Stimulated activated CD8-positive, alpha-beta memory T cell treated with anti-CD3 and anti-CD28 coated beads, Interleukin-4, amount 100 ng/mL, for 24 hours (primary cell): ENCODE data around the gene GALE.
"Not testable (repeated sequence)": the region's sequence is repeated elsewhere in the genome, so short reads cannot be mapped to it uniquely, and the experiment has no call there.

ENCODE experiments used
- DNase-seq: peaks from one replicate; pipeline ENCODE4 v3.0.0-alpha.2; 2020; ENCODE audit warnings: low read depth

Gene GALE

DNA sequence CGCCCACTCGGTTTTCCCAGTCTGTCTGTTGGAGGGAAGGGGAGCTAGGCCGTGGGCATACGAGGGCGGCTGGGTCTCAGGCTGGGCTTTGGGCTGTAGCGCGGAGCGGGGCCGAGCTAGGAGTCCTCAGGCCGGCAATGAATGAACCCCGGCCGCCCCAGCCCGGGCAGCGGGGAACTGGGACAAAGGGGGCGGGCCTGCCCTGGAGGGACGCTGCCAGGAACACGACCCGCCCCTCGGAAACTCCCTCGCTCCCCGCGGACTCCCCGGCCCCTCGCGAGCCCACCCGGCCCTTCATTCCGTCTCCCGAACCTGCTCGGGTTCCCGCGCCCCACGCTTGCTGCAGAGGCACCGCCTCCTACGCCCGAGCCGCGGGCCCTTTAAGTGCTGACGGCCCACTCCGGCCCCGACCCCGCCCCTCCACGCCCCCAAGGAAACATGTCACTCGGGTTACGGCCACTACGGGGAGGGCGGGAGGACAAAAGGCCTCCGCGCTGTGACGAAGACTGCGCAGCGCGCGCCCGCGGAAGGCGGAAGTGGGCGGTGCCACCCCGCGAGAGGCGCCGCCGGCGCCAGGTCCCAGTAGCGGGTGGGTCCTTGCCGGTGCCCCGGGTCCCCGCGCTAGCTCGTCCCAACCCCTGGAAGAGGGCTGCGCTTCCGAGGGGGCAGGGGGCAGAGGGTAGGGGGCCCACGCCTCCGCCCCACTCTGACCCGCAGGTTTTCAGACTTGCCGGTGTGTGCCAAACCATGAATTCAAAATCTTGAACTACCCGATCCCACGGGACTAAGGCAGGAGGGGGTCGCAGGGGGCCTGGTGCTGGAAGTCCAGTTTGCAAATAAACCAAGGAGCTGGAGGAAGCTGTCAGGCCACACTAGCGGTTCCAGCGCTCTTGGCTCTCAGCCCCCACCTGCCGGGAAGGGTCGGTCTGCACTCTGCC is at the start of gene GALE:
Gene GALE (minus strand): TSS at position 355 of the 938 bp plus-strand sequence. CDS start 1,747 bp downstream, outside the sequence.
- peak; percentile 97 for DNase-seq

DNA sequence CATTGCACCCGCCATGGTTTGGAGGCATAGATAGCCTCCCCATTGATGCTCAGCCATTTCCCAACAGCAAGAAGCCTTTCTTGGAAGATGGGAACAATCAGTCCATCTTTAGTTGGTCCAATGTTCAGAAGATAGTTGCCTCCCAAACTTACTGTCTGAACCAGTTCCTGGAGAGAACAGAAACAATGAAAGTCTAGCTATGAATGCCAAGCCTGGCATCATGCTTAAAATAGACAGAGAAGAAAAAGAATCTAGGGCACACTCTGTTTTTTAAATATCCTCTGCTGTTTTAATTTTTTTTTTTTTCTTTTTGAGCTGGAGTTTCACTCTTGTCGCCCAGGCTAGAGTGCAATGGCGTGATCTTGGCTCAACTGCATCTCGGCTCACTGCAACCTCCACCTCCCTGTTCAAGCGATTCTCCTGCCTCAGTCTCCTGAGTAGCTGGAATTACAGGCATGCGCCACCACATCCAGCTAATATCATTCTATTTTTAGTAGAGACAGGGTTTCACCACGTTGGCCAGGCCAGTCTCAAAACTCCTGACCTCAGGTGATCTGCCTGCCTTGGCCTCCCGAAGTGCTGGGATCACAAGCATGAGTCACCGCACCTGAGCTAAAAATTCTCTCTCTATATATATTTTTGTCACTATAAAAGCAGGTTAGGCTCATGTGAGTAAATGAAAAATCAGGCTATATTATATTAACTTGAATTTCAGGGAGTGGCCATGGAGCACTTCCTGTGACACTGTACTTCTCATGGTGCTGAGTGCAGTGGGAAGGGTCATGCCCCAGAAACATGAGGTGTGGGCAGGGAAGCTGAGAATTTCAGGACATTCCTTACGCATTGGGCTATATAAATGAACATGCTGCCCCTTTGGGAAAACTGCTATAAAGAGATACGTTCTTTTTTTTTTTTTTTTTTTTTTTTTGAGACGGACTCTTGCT is 48.4 kb upstream of the GALE start:
- no peak for DNase-seq

- DNase-seq = not testable (repeated sequence)
These were observed 47.0 kb upstream of the GALE start for GRCh38 chr1:23847482-23848095.

DNA sequence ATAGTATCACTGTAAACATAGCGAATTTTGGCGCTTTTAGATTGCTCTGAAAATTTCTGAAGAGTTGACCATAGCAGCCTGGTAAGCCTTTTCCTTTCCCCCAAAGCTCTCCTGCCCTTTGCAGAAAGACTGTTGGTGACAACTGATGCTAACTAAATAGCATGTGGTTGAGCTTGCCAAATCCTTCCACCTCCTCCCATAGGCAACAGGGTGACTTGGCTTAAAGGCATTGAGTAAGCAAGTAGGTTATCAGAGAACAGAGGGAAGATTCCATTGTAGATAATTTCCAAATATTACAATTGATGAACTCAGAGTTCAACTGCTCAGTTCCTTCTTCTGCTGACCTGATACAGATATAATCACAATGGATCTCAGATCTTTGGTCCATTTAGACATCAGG is 44.6 kb upstream of the GALE start:
- DNase-seq = no peak

- DNase-seq = no peak
These were observed 43.1 kb upstream of the GALE start for GRCh38 chr1:23843644-23844043.

DNA sequence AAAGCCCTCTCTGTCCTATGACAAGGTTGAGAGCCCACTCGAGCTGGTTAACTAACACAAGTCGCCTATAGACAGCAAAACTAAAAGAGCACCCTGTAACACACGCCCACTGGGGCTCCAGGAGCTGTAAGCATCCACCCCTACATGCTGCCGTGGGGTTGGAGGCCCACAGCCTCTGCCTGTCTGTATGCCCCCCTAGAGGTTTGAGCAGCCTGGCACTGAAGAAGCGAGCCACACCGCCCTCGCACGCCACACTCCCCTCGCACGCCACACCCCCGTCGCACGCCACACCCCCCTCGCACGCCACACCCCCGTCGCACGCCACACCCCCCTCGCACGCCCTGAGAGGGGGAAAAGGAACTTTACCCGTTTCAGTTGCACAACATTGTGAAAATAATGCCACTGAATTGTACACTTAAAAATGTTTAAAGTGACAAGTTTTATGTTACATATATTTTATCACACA is 37.9 kb upstream of the GALE start:
- DNase-seq = peak; percentile 54

- DNase-seq = no peak
These were observed 37.4 kb upstream of the GALE start for GRCh38 chr1:23837908-23838307.

DNA sequence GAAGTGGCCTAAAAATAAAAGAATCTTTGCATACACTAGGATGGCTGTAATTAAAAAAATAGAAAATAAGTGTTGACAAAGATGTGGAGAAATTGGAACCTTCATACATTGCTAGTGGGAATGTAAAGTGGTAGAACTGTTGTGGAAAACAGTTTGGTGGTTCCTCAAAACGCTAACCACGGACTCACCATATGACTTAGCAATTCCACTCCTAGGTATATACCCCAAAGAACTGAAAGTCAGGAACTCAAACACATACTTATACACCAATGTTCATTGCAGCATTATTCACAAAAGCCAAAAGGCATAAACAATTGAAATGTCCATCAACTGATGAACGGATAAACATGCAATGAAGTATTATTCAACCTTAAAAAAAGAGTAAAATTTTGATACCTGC is 35.5 kb upstream of the GALE start:
- no peak for DNase-seq

GRCh38 chr1:23834156-23834555 is 33.6 kb upstream of the GALE start:
- DNase-seq = not testable (repeated sequence)

GRCh38 chr1:23827717-23828116 is 27.2 kb upstream of the GALE start:
- DNase-seq = no peak

- DNase-seq = not testable (repeated sequence)
These were observed 26.0 kb upstream of the GALE start for GRCh38 chr1:23826590-23826989.

DNA sequence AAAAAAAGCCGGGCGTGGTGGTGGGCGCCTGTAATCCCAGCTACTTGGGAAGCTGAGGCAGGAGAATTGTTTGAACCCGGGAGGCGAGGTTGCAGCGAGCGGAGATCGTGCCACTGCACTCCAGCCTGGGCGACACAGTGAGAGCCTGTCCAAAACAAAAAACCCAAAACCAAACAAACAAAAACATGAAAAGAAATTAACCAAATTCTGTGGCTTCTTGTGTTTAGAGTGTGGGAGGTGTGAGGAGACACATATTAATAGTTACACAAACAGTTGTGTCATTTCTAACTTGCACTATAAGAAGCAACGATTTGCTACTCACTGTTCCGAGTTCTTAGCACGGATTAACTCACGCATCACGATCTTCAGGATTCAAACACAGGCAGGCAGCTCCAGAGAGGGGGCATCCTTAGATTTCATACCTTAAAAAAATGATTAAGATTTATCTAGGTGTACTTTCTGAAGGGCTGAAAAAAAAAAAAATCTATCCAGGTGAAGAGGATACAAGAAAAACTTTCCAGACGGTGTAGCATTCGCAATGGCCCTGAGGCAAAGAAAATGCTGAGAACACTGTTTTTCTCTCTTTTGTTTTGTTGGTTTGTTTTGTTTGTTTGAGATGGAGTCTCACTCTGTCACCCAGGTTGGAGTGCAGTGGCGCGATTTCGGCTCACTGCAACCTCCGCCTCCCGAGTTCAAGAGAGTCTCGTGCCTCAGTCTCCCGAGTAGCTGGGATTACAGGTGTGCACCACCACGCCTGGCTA is 25.4 kb upstream of the GALE start:
- no peak for DNase-seq

- DNase-seq = peak; percentile 85
These were observed 24.7 kb upstream of the GALE start, which contains the start of gene HMGCL for GRCh38 chr1:23825076-23825761. Gene HMGCL, minus strand, starts transcription at chr1:23825429. Its CDS starts 14 bp downstream, at chr1:23825415.

GRCh38 chr1:23824711-23825075 is 24.1 kb upstream of the GALE start:
- DNase-seq = no peak

- DNase-seq = no peak
These were observed 23.2 kb upstream of the GALE start for GRCh38 chr1:23823767-23824166.

DNA sequence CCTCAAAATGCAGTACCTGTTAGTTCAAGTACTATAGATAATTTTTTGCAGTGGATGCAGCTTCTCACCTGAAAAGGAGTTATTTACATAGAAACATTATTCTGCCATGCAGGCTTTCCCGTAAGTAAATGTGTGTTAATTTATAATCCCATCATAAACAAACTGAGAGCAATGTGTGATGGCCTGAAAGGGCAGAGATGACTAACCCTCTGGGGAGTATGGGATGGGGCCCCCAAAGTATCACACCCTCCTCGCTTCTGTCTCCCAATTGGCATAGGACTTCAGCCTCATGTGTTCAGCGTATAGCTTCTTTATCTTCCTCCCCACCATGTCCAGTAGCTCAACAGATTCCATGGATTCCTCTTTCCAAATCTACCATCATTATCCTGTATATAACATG is 17.1 kb upstream of the GALE start:
- DNase-seq = no peak

- DNase-seq = no peak
These were observed 16.4 kb upstream of the GALE start for GRCh38 chr1:23816906-23817305.

DNA sequence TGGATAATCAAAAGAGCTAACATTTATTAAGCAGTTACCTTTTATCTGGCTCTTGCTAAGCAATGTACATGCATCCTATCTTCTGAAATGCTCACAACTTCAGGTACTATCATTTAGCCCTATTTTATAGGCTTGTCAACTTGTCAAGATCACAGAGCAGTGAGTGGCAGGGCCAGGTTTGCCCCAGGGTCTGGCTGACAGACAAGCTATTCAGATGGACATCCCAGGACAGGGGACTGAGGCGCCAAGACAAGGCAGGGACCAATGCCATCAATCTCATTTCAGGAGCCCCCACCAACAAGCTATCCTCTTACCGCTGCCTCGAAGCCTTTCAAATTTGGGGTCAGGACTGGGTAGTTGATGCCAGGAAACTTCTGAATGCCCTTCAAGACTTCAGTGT is 15.8 kb upstream of the GALE start:
- DNase-seq = no peak

GRCh38 chr1:23814016-23814415 is 13.5 kb upstream of the GALE start:
- no peak for DNase-seq

DNA sequence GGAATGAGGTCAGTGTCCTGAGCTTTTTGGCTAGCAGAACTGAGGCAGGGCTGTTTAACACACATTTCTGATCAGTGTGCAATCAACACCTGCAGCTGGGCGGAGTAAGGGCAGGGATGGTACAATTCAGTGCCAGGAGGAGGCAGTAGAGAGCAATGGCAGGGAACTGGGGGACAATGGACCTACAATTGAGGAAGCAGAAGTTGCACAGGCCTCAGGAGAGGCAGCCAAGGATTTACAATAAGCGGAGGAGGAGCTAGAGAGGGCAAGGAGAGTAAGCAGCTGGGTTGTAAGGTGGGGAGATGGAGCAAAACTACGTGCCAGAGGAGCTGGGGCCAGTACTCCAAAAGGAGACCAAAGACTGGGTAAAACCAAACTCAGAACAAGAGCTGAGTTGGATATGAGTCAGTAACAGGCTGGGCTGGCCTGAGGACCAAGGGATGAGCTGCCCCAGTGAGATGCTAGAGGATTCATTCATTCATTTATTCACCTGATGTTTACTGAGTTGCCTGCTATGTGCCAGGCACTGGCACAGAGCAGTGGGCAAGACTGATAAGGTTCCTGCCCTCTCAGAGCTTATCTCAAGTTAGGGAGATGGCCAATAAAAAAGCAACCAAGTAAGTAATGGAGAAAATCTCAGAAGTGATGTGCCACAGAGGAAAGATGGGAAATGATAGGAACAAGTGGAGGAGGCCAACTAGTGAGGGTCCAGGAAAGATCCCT is 10.4 kb upstream of the GALE start:
- no peak for DNase-seq
